Stimulated activated CD8-positive, alpha-beta memory T cell treated with anti-CD3 and anti-CD28 coated beads, Interleukin-4, amount 100 ng/mL, for 1 hour (primary cell): Measurements from ENCODE around the gene COL6A1.
"Not testable (repeated sequence)": the region's sequence is repeated elsewhere in the genome, so short reads cannot be mapped to it uniquely, and the experiment has no call there.

Experiments
- DNase-seq, 2 donors: peaks; one replicate each; pipeline ENCODE4 v3.0.0-alpha.2; 2020; ENCODE audit warnings: low read depth in 2 of 2, low spot score in 1 of 2

COL6A1 gene

DNA sequence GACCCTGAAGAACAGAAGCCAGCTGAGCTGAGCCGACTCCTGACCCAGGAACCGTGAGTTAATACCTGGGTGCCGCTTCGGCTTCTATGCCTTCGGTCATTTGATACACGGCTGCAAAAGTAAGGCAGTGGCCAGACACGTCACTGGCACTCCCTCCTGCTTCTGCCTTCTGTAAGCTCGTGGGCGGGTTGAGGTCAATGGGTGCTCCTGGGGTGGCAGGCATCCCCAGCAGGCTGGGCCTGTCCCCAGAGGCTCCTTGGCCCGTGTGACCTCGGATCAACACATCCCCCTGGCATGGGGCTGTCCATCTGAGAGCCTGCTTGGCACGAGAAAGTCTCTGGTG, 35.7 kb upstream of the COL6A1 start:
- DNase-seq, result no peak

DNA sequence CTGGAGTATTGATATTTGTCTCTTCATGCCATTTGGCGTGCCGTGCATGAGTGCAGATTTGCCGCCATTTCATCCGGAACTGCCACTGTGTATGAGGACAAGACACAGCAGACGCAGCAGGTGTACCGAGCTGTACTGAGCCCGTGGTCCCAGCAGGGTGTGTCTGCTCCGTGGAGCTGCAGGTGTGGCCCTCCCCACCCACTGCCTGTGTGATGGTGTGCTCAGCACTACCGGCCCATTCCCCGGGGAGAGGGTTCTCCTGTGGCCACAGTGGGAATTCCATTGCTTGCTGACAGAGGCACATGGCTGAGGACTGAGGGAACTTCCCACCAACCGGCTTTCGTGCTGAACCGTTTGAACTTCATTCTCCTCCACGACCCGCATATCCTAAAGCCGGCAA, 34.3 kb upstream of the COL6A1 start:
- DNase-seq, result no peak

DNA sequence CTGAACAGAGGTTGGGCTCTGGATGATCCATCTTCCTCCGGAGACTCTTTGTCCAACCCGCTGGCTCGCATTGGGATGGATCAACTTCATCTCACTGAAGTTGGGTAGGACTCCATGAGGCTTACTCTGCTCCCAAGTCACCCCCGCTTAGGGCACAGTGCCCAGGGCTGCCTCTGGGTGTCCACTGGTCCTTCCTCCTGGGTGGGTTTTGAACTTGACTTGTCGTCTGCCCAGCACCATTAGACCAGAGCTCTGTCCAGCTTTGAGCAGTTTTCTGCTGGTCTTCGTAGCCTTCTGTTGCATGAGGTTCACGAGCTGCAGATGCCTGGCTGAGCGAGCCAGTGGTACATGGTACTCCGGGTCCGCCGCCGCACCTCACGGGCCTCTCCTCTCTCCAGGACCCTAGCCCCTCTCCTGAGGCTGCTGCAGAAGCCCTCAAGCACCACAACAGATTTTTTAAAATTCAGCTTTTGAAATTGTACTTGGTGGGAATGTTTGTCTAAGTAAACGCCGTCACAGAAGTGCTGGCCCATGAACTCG, 33.8 kb upstream of the COL6A1 start:
- DNase-seq, result no peak

DNA sequence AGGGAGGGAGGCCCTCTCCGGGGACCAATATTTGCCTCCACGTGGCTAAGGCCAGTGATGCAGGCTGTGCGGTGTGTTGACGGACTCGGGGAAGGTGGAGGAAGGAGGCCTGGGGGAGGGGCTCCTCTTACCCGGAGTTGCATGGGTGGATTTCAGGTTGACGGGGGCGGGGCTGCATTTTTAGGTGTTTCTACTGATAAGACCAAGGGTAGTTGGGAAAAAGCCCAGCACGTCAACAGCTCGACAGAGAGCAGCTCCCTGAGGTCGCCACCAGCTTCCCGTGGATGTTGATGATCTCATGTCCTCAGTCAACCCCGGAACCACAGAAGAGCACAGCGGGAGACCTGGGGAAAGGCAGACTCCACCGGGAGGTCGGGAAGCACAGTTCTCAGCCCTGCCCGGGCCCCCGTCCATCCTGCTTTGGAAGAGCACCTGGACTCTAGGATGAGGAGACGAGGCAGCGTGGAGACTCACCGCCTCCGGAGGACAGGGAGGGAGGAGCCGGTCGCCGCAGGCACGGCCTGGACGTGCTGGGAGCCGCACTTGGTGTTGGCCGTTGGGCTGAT, 32.9 kb upstream of the COL6A1 start:
- DNase-seq, result no peak

DNA sequence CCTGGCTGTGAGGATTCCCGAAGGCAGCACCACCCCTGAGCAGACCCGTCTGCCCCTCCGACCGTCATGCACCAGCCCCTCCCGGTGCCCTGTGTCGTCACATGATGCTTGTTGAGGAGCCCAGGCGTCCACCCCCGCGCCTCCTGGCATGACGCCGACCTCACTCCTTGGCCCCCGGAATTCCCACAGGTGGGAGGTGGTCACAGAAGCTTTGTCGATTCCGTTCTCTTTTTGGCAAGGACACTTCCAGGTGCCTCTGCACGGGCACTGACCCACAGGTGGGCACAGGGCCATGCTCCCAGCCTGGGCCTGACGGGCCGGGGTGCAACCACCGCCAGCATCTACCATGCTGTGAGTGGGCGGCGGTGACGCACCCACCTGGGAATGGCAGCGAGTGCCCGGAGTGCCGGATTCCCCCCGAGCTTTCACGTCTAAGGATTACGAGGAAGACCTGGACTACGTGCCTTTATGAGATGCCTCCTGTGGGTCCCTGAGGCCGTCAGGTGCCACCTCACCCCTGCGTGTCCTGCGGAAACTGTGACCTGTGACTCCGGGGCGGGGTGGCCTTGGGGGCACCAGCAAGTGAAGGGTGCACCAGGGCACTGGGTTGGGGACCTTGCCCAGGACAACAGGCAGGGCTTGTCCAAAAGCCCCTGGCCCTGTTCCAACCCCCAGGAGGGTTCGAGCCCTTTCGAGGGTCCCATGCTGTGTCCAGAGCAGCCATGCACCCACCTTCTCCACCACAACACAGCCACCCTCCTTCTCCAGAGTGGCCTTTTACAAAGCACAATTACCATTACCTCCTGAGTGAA, 31.4 kb upstream of the COL6A1 start:
- no peak for DNase-seq

DNA sequence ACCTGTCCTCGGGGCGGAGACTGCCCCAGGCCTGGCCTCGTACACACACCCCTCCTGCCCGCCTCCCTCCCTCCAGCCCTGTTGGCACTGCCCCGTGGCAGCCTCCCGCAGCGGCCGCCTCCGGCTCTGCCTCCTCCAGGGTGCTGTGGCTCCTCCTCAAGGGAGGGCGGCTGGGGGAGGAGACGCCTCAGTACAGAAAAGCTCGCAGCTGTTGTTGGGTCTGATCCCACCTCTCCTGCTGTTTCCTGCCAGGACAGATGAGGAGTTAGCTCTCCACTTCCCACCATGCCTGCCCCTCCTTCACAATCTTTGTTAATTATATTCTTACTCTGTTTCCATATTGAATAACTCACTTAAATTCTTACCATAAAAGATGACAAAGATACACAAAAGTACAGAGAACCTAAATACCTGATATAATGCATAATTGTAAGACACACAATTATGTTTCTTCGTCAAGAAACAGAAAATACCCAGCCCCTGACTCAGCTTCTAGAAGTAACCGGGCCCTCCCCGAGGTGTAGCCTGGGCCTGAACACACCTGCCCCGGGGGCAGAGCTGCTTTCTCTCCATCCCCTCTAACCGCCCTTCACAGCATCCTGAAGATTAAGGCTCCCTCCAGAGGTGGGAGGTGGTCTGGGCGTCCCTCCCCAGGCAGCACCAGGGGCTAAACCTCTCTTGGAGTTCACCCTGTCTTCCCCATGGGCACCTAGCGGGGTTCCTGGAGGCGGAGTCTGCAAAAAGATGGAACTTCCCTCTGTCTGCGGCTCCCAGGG, 30.6 kb upstream of the COL6A1 start:
- DNase-seq, result no peak

DNA sequence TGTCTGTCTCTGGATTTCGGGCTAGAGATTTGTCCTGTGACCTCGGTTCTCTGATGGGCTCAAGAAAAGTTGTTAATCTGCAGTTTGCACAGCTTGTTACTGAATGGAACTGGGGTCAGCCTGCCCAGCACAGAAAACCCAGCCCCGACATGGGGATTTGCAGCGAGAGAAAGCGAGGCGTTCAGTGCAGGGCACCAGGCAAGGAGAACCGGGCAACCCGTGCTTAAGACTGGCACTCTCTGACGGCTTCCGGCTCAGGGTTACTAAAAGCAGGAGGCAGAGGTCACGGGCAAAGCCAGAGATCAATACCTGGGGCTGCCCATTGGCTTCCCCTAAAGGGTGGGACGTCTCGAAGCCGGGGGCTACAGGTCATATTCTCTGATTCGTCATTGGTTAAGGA, 29.9 kb upstream of the COL6A1 start:
- no peak for DNase-seq

DNA sequence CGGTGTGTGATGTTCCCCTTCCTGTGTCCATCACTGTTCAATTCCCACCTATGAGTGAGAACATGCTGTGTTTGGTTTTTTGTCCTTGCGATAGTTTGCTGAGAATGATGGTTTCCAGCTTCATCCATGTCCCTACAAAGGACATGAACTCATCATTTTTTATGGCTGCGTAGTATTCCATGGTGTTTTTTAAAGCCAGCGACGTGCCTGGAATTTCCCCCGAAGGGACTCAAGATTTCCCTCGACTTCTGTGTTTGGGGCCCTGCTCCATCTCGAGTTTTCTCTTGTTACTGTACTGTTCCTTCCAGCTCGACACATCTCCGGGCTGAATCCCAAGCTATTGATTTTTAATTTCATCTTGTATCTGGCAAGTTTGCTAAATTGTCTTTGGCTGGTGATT, 29.0 kb upstream of the COL6A1 start:
- not testable (repeated sequence) for DNase-seq

DNA sequence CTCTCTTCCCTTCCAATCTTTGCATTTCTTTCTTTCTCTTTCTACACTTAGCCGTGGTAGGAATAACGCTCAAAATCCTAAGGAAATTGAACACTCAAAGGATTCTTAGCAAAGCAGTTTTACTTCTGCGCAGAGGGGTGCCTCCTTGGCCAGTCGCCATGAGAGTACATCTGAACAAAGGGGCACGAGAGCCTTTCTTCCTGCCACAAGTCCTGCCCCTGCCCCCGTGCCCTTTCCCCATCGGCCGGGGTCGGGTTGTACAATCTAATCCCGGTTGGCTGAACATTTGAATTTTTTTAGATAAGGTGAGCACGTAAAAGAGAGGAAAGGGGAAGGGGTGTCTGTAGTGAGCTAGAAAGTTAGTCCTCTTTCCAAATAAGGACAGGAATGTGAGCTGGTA, 28.6 kb upstream of the COL6A1 start:
- DNase-seq, result no peak

DNA sequence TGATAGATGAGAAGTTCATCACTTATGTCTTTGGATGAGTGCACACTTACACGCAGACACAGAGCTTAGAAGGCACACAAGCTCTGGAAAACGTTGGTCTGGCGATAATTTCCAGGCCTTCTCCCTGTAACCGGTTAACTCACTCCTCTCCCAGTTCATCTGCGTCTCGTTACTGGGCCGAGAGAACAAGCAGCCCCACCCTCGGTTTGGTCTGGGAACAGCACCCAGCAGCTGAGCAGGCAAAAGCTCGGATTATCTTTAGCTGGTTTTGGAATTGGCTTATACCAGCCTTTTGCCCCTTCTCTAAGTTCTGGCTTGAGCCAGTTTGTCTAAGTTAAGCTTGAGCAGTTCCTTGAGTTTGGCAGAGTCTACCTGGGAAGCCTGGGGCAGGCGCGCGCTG, 27.3 kb upstream of the COL6A1 start:
- no peak for DNase-seq

DNA sequence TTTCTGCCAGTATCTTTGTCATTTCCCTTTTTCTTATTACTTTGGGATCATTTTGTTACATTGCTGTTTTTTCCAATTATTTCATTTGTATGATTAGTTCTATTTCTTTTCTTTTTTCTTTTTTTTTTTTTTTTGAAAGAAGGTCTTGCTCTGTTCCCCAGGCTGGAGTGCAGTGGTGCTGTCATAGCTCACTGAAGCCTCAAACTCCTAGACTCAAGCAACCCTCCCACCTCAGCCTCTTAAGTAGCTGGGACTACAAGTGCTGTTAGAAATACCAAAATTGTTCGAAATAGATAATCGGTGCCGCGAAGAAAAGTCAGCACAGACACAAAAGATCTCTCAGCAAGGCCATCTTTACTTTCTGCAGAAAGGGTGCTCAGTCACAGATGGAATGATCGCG, 26.6 kb upstream of the COL6A1 start:
- no peak for DNase-seq

DNA sequence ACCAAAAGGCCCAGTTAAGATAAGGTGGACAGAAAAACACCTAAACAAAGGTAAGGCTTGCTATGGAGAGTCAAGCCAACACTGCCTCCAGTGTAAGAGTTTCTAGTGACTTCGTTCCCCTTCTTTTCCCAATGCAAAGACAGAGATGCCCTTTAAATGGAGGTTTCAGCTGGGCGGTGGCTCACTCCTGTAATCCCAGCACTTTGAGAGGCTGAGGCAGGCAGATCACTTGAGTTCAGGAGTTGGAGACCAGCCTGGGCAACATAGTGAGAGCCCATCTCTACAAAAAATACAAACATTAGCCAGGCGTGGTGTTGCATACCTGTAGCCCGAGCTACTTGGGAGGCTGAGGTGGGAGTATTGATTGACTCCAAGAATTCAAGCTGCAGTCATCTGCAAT, 24.0 kb upstream of the COL6A1 start:
- no peak for DNase-seq

DNA sequence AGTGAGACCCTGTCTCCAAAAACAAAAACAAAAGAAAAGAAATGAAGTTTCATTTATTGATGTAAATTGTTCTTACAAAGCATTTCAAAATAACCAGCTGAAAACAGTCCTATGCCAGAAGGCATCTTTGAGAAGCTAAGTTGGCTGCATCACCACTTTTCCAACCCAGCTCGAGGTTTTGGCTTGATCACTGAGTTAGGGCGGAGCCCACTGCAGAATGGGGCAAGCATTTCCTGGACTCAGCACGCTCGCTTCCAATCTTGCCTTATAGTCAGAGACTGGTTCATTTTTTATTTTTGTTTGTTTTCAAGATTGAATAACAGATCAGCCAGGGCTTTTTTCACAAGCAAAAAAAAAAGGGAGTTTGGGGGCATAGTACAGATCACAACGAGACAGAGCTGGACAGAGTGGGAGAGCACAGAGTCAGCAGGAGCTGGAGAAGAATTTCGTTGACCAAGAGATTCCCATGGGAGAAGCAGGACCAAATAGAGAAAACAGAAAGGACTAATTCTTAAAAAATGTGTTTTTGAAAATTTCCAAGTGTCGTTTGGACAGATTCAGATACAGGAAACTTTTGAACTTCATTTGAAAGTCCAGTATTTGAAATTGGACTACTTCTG, 23.5 kb upstream of the COL6A1 start:
- DNase-seq, result no peak

DNA sequence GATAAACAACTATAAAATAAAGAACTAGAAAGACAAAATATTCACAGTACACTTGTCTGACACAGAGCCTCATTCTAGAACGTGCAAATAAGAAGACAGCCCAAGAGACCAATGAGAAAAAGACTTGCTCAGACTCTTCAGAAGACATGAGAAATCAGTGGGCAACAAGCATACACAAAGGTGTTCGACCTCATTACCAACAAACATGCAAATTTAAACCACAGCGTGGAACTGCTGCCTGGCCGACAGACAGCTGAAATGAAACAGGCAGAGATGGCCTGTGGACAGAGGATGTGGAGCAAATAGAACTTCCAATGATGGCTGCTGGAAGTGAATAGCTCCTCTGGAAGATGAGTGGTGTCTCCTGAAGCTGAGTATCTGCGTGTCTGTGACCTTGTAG, 22.4 kb upstream of the COL6A1 start:
- no peak for DNase-seq

DNA sequence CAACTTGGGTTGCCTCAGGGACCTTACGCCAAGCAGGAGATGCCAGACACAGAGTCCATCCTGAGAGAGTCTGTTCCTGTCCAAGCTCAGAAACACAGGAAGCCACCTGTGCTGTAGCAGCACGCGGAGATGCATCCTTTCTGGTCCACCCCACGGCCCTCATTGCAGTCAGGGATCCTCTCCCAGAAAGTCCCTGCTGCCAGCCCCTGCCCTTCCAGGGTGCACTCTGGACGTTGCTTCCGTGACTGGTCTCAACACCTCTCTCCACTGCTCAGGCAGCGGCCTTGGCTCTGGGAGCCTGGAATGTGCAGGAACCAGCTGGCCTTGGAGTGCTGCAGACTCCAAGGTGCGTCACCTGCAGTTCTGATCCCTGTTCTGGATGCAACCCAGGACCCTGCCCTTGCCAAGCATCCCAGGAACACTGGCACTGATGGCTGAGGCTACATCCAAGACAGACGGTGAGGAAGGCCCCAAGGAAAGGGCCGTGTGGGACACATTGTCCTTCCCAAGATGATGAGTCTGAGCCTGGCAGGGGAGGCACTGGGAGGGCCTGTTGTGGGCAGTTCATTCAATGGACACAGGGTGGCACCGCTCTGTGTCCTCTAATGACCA, 21.7 kb upstream of the COL6A1 start:
- DNase-seq, result no peak

DNA sequence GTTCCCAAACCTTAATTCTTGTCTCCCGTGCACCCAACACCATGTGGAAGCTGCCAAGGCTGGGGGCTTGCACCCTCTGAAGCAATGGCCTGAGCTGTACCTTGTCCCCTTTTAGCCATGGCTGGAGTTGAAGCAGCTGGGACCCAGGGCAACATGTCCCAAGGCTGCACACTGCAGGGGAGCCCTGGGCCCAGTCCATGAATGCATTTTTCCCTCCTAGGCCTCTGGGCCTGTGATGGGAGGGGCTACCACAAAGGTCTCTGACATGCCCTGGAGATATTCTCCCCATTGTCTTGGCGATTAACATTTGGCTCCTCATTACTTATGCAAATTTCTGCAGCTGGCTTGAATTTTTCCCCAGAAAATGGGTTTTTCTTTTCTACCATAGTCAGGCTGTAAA, 20.2 kb upstream of the COL6A1 start:
- not testable (repeated sequence) for DNase-seq

DNA sequence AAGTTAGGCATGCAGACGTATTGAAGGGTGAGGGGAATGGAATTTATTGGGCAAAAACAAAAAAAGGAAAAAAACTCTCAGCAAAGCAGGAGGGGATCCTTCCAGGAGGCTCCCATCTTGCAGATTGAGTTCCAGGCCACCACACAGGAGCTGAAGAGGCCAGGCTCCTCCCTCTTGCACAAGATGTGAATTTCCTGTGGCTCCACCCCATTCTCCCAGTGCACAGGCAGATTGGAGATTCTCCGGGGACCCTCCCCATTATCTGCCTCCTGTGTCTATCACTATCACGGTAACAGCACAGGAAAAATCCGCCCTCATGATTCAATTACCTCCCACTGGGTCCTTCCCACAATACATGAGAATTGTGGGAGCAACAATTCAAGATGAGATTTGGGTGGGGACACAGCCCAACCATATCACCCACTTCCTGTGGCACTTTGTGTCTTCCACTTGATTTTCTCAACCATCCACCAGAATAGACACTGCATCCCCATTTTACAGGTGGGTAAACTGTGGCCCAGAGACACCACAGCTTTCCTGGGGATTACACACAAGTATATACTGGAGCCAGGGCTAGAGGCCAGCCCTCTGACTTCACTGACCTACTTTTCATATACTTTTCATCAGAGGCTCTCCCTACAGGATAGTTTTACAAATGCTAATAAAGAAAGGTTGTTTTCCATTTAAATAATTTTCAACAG, 18.9 kb upstream of the COL6A1 start:
- DNase-seq, result no peak

DNA sequence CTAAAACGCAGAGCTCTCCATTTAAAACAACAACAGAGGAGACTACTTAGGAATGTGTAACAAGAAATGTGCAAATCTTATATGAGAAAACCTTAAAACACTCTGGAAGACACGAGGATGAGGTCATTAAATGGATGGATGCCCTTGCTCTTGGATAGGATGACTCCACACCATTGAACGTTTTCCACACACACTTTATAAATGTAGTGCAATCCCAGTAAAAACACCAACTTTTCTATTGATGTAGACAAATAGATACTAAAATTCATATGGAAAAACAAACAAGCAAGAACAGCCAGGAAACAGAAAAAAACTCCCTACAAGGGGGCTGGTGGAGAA, 18.4 kb upstream of the COL6A1 start:
- no peak for DNase-seq

DNA sequence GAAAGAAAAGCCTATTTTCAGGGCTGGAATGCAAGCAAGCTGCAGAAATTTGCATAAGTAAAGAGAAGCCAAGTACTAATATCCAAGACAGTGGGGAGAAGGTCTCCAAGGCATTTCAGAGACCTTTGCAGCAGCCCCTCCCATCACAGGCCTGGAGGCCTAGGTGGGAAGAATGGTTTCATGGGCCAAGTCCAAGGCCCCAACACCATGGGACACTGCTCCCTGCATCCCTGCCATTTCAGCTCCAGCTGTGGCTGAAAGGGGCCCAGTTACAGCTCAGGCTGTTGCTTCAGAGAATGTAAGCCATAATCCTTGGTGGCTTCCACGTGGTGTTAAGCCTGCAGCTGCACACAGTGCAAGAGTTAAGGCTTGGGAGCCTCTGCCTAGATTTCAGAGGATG, 16.9 kb upstream of the COL6A1 start:
- no peak for DNase-seq

DNA sequence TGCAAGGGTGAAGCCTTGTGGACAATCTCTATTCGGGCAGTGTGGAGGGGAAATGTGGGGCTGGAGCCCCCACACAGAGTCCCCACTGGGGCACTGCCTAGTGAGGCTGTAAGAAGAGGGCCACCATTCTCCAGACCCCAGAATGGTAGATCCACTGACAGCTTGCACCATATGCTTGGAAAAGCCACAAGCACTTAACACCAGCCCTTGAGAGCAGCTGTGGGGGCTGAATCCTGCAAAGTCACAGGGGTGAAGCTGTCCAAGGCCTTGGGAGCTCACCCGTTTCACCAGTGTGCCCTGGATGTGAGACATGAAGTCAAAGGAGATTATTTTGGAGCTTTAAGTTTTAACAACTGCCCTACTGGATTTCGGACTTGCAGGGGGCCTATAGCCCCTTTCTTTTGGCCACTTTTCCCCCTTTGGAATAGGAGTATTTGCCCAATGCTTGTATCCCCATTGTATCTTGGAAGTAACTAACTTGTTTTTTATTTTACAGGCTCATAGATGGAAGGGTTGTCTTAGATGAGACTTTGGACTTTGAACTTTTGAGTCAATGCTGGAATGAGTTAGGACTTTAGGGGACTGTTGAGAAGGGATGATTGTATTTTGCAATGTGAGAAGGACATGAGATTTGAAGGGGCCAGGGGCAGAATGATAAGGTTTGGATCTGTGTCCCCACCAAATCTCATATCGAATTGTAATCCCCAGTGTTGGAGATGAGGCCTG, 16.3 kb upstream of the COL6A1 start:
- no peak for DNase-seq
